SK-N-SH (cell line): ENCODE data around the gene KIF16B.

Experiments used
- CHD2 ChIP-seq: fragments of 150-350 bp; IDR thresholded peaks from 2 replicates; pipeline ENCODE4 v1.6.1; 2018; ENCODE audit warnings: low read length; ENCODE audit not compliant: partially characterized antibody
- CTCF ChIP-seq: fragments of 200-600 bp; sonication (generic); IDR thresholded peaks from 2 replicates; pipeline ENCODE4 v1.6.1; 2017; ENCODE audit warnings: antibody characterized with exemption, mild to moderate bottlenecking, moderate library complexity
- EP300 ChIP-seq, 2 experiments: IDR thresholded peaks; 2 replicates each; pipeline versions ENCODE4 v1.4.0 to v1.6.1; 2012; ENCODE audit warnings: borderline replicate concordance in 1 of 2, low read depth in 1 of 2, low read length in 1 of 2
- EZH2phosphoT487 ChIP-seq: fragments of 200-600 bp; sonication (generic); IDR thresholded peaks from 2 replicates; pipeline ENCODE4 v1.6.1; 2017; ENCODE audit warnings: low read depth, mixed run types, mild to moderate bottlenecking, antibody characterized with exemption, moderate library complexity, borderline replicate concordance
- REST ChIP-seq: IDR thresholded peaks from 2 replicates; pipeline ENCODE4 v1.6.1; 2012; ENCODE audit warnings: mild to moderate bottlenecking, low read depth, low read length, moderate library complexity
- TAF1 ChIP-seq: IDR thresholded peaks from 2 replicates; pipeline ENCODE4 v1.6.1; 2012; ENCODE audit warnings: low read depth, mild to moderate bottlenecking, low read length, moderate library complexity, borderline replicate concordance

DNA sequence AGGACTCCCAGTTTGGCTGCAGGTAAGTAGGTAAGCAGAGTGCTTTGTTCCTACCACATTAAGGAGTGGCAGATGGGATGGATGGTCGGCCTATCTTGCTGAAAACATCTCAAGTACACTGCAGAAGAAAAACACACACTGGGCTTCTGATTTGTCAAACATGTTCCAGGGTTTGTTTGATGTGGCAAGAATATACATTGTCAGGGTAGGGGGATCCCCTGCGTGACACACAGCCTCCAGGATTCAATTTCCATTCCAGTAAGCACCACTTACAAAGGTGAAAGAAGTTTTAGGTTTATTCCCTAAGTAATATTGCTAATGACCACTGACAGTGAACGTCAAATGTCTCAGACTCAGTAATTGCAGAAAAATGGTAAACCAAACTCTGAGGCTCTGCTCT is 26.0 kb upstream of the KIF16B start:
- TF ChIP-seq EZH2phosphoT487 (no peak), REST (no peak), CTCF (no peak), CHD2 (no peak), TAF1 (no peak), EP300 (IDR thresholded peaks at IDR 0.05; ENCODE audit: borderline replicate concordance in 1 of 2, low read depth in 1 of 2, low read length in 1 of 2) (no peak)
